A549 (cell line): ENCODE data around the gene COBL. TPM values are rescaled to one million over a fixed set of nuclear protein-coding genes. Genes with fewer than 3 reads are reported as not detected.

ENCODE experiments used
- ATAC-seq, 2 experiments: fragments of 200-7000 bp in 1 of 2; fragments of >200 bp in 1 of 2; cut with Nextera tagmentation in 1 of 2; cut with Tn5 transposase in 1 of 2; 3 replicates each; pipeline versions ENCODE4 v1.8.0 to v1.9.1; 2018 to 2020; ENCODE audit warnings: mild to moderate bottlenecking in 1 of 2, moderate library complexity in 1 of 2
- CTCF ChIA-PET: fragments of 300-600 bp; sonication (Branson Sonifier 250); formaldehyde crosslinking; extraction: SDS; loops from one replicate; lab custom pipeline; 2021; ENCODE audit warnings: antibody characterized with exemption, inconsistent platforms; lab: Yijun Ruan, JAX
- POLR2A ChIA-PET: fragments of 350-600 bp; formaldehyde crosslinking; extraction: SDS; loops from one replicate; lab custom pipeline; 2021; ENCODE audit warnings: antibody characterized with exemption, inconsistent platforms; lab: Yijun Ruan, JAX
- DNase-seq, 2 experiments: peaks; one replicate each; pipeline versions ENCODE4 v3.0.0 to v3.0.0-alpha.2; 2011 to 2016; ENCODE audit warnings: low read depth in 1 of 2, low spot score in 1 of 2
- FAIRE-seq: peaks from 2 replicates; lab custom pipeline; 2011; peaks lifted over from hg19 to GRCh38; lab: Jason Lieb, UNC
- H3K27ac ChIP-seq, 2 experiments: fragments of >200 bp; sonication (Bioruptor Twin); formaldehyde crosslinking; 3 replicates each; pipeline ENCODE4 v1.5.1; 2016 to 2017
- H3K4me1 ChIP-seq: fragments of >200 bp; sonication (Bioruptor Twin); formaldehyde crosslinking; 3 replicates; pipeline ENCODE4 v1.6.1; 2016
- H3K4me2 ChIP-seq: fragments of >200 bp; sonication (Bioruptor Twin); formaldehyde crosslinking; 3 replicates; pipeline ENCODE4 v1.6.1; 2016
- H3K4me3 ChIP-seq: fragments of >200 bp; sonication (Bioruptor Twin); formaldehyde crosslinking; 3 replicates; pipeline ENCODE4 v1.5.1; 2016
- H3K9me3 ChIP-seq: fragments of >200 bp; sonication (Bioruptor Twin); formaldehyde crosslinking; 3 replicates; pipeline ENCODE4 v1.6.1; 2016
- BHLHE40 ChIP-seq: IDR thresholded peaks from 2 replicates; pipeline ENCODE4 v1.6.1; 2012; ENCODE audit warnings: low read depth, low read length, inconsistent platforms
- CBX2 ChIP-seq: fragments of 200-600 bp; sonication (generic); IDR thresholded peaks from 2 replicates; pipeline ENCODE4 v1.6.1; 2016; ENCODE audit warnings: low read depth, mild to moderate bottlenecking, borderline replicate concordance
- CHD2 ChIP-seq: fragments of 150-350 bp; IDR thresholded peaks from 2 replicates; pipeline ENCODE4 v1.6.1; 2014; ENCODE audit warnings: low read length; ENCODE audit not compliant: partially characterized antibody
- CHD4 ChIP-seq: fragments of 200-600 bp; sonication (generic); IDR thresholded peaks from 2 replicates; pipeline ENCODE4 v1.6.1; 2016; ENCODE audit warnings: antibody characterized with exemption, mild to moderate bottlenecking, borderline replicate concordance
- E2F6 ChIP-seq: IDR thresholded peaks from 2 replicates; pipeline ENCODE4 v1.6.1; 2012; ENCODE audit warnings: low read depth, borderline replicate concordance
- FOXS1 ChIP-seq: fragments of 250-450 bp; sonication (Bioruptor Pico); IDR thresholded peaks from 2 replicates; pipeline ENCODE4 v1.5.0; 2020; ENCODE audit warnings: mild to moderate bottlenecking, moderate library complexity
- GATA3 ChIP-seq: IDR thresholded peaks from 2 replicates; pipeline ENCODE4 v1.6.1; 2012; ENCODE audit warnings: borderline replicate concordance
- HDAC2 ChIP-seq: fragments of 200-600 bp; sonication (generic); IDR thresholded peaks from 2 replicates; pipeline ENCODE4 v1.6.1; 2016
- HES2 ChIP-seq: fragments of >200 bp; sonication (Bioruptor Twin); formaldehyde crosslinking; IDR thresholded peaks from 2 replicates; pipeline ENCODE4 v1.6.1; 2016
- JUN ChIP-seq, 2 experiments: fragments of >200 bp; sonication (Bioruptor Twin); formaldehyde crosslinking; IDR thresholded peaks; 2 replicates in 1 of 2; 3 replicates in 1 of 2; pipeline ENCODE4 v1.6.1; 2016 to 2017
- MAFK ChIP-seq: fragments of 450-650 bp; IDR thresholded peaks from 2 replicates; pipeline ENCODE4 v1.6.1; 2014; ENCODE audit not compliant: partially characterized antibody
- MAZ ChIP-seq: fragments of 150-350 bp; IDR thresholded peaks from 2 replicates; pipeline ENCODE4 v1.6.1; 2014; ENCODE audit warnings: antibody characterized with exemption, low read depth, low read length, borderline replicate concordance
- NFE2L2 ChIP-seq: fragments of 150-350 bp; conservative IDR thresholded peaks from 2 replicates; pipeline ENCODE4 v1.6.1; 2014; ENCODE audit warnings: low read length
- PHF8 ChIP-seq: fragments of 200-600 bp; sonication (generic); IDR thresholded peaks from 2 replicates; pipeline ENCODE4 v1.6.1; 2016; ENCODE audit warnings: low read depth, mild to moderate bottlenecking, antibody characterized with exemption, moderate library complexity, borderline replicate concordance
- POLR2A ChIP-seq: IDR thresholded peaks from 2 replicates; pipeline ENCODE4 v1.6.1; 2012; ENCODE audit warnings: mild to moderate bottlenecking, low read length
- POLR2AphosphoS2 ChIP-seq: conservative IDR thresholded peaks from 2 replicates; pipeline ENCODE4 v1.6.1; 2012; ENCODE audit warnings: low read length, improper control_type of control experiment, inconsistent platforms
- RAD21 ChIP-seq, 2 experiments: fragments of >200 bp in 1 of 2; sonication (Bioruptor Twin) in 1 of 2; formaldehyde crosslinking in 1 of 2; IDR thresholded peaks in 1 of 2; conservative IDR thresholded peaks in 1 of 2; 2 replicates in 1 of 2; 3 replicates in 1 of 2; pipeline ENCODE4 v1.6.1; 2012 to 2018; ENCODE audit warnings: inconsistent platforms in 1 of 2
- RARB ChIP-seq: fragments of 250-450 bp; sonication (Bioruptor Pico); IDR thresholded peaks from 2 replicates; pipeline ENCODE4 v1.8.0; 2021; ENCODE audit warnings: mild to moderate bottlenecking, moderate library complexity
- SREBF2 ChIP-seq: fragments of 450-650 bp; IDR thresholded peaks from 2 replicates; pipeline ENCODE4 v1.6.1; 2014; ENCODE audit warnings: mild to moderate bottlenecking, moderate library complexity
- TP53 ChIP-seq: fragments of 250-450 bp; sonication (Bioruptor Pico); IDR thresholded peaks from 2 replicates; pipeline ENCODE4 v1.5.0; 2021; ENCODE audit warnings: mild to moderate bottlenecking, moderate library complexity
- ZC3H11A ChIP-seq: fragments of 450-650 bp; IDR thresholded peaks from 2 replicates; pipeline ENCODE4 v1.6.1; 2014; ENCODE audit warnings: antibody characterized with exemption, mild to moderate bottlenecking
- ZFP36 ChIP-seq: fragments of 450-650 bp; IDR thresholded peaks from 2 replicates; pipeline ENCODE4 v1.6.1; 2014; ENCODE audit warnings: borderline replicate concordance; ENCODE audit not compliant: partially characterized antibody
- ZSCAN20 ChIP-seq: fragments of 250-450 bp; sonication (Bioruptor Pico); IDR thresholded peaks from 2 replicates; pipeline ENCODE4 v1.8.0; 2022; ENCODE audit warnings: mild to moderate bottlenecking, moderate library complexity
- WGBS: methylation state at CpG from one replicate; pipeline ENCODE4 v1.1.6; 2017; ENCODE audit errors: missing lambda C conversion rate; 5-methylcytosine and 5-hydroxymethylcytosine counted together
- polyA plus RNA-seq, 4 experiments: library from polyadenylated mRNA; depleted of rRNA in 3 of 4; stranded (reverse); fragments of >200 nt; fragmentation: RNase III in 1 of 4; extraction: RNeasy Plus Mini Kit Qiagen cat#74134 plus additional on column Dnase treatment in 1 of 4; gene quantifications; 2 replicates in 3 of 4; 3 replicates in 1 of 4; pipeline ENCODE4 v1.2.3, GENCODE V29; 2011 to 2017
- TF ChIP-seq, protein P1 (sequence below): fragments of 200-600 bp; sonication (generic); IDR thresholded peaks from 2 replicates; pipeline ENCODE4 v1.6.1; 2016; ENCODE audit warnings: antibody characterized with exemption, mild to moderate bottlenecking, moderate library complexity
- TF ChIP-seq, protein P2 (sequence below): IDR thresholded peaks from 2 replicates; pipeline ENCODE4 v1.6.1; 2012

Gene COBL
- polyA plus RNA-seq, 2 of the 4 experiments (the other 2 are of a cell fraction) = 1.5 to 7.4 TPM

GRCh38 chr7:51273360-51273759 lies 43.2 kb downstream of the COBL start:
- TF ChIP-seq POLR2AphosphoS2 (no peak), ZC3H11A (no peak), CHD2 (no peak), PHF8 (no peak), NFE2L2 (no peak), CHD4 (no peak), CBX2 (no peak), SREBF2 (no peak)
- TF ChIP-seq, protein P1, sequence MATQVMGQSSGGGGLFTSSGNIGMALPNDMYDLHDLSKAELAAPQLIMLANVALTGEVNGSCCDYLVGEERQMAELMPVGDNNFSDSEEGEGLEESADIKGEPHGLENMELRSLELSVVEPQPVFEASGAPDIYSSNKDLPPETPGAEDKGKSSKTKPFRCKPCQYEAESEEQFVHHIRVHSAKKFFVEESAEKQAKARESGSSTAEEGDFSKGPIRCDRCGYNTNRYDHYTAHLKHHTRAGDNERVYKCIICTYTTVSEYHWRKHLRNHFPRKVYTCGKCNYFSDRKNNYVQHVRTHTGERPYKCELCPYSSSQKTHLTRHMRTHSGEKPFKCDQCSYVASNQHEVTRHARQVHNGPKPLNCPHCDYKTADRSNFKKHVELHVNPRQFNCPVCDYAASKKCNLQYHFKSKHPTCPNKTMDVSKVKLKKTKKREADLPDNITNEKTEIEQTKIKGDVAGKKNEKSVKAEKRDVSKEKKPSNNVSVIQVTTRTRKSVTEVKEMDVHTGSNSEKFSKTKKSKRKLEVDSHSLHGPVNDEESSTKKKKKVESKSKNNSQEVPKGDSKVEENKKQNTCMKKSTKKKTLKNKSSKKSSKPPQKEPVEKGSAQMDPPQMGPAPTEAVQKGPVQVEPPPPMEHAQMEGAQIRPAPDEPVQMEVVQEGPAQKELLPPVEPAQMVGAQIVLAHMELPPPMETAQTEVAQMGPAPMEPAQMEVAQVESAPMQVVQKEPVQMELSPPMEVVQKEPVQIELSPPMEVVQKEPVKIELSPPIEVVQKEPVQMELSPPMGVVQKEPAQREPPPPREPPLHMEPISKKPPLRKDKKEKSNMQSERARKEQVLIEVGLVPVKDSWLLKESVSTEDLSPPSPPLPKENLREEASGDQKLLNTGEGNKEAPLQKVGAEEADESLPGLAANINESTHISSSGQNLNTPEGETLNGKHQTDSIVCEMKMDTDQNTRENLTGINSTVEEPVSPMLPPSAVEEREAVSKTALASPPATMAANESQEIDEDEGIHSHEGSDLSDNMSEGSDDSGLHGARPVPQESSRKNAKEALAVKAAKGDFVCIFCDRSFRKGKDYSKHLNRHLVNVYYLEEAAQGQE = no peak
- DNase-seq (no peak), ATAC-seq (no peak), FAIRE-seq (no peak)
- no peaks in the 10 kb centered on the region for H3K9me3 ChIP-seq
- WGBS = 78% methylated on average over 1 of the region's 1 CpG
- H3K4me2 ChIP-seq = no peak overlapping the region
- CTCF ChIA-PET = no interaction called here
- no peak overlapping the region for H3K27ac ChIP-seq
- H3K4me3 ChIP-seq = no peak overlapping the region
- no peaks in the 10 kb centered on the region for H3K4me1 ChIP-seq
- POLR2A ChIA-PET = no interaction called here

- no peak for FAIRE-seq
- POLR2A ChIA-PET = no interaction called here
Observed at GRCh38 chr7:51270965-51271364, 45.6 kb downstream of the COBL start.

GRCh38 chr7:51269911-51270310 lies 46.7 kb downstream of the COBL start:
- WGBS = 84% methylated on average over 5 of the region's 5 CpGs
- TF ChIP-seq RARB (no peak), GATA3 (no peak), HES2 (no peak)
- ATAC-seq = no peak
- H3K9me3 ChIP-seq = no peaks in the 10 kb centered on the region
- no peak for DNase-seq
- no peak for FAIRE-seq
- ChIA-PET POLR2A (no interaction called here), CTCF (no interaction called here)
- no peaks in the 10 kb centered on the region for H3K4me1 ChIP-seq
- H3K4me3 ChIP-seq = no peak overlapping the region
- no peak overlapping the region for H3K4me2 ChIP-seq
- H3K27ac ChIP-seq = no peak overlapping the region

More at GRCh38 chr7:51270965-51271364, 45.6 kb downstream of the COBL start:
- no peak overlapping the region for H3K4me3 ChIP-seq
- H3K9me3 ChIP-seq = no peaks in the 10 kb centered on the region
- H3K27ac ChIP-seq = no peak overlapping the region
- DNase-seq (no peak), ATAC-seq (no peak)
- H3K4me1 ChIP-seq = no peaks in the 10 kb centered on the region
- TF ChIP-seq, protein P2, sequence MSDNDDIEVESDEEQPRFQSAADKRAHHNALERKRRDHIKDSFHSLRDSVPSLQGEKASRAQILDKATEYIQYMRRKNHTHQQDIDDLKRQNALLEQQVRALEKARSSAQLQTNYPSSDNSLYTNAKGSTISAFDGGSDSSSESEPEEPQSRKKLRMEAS = no peak
- TF ChIP-seq POLR2AphosphoS2 (no peak), MAFK (no peak), ZSCAN20 (CRISPR knock-in tag) (no peak), ZFP36 (no peak)
- 91% methylated on average over 5 of the region's 5 CpGs for WGBS
- H3K4me2 ChIP-seq = no peak overlapping the region
- CTCF ChIA-PET = interaction anchor here (0.9 kb wide), 1 partner anchor 108 kb away, joined by 3 read pairs; no protein-coding TSS in a partner anchor

DNA sequence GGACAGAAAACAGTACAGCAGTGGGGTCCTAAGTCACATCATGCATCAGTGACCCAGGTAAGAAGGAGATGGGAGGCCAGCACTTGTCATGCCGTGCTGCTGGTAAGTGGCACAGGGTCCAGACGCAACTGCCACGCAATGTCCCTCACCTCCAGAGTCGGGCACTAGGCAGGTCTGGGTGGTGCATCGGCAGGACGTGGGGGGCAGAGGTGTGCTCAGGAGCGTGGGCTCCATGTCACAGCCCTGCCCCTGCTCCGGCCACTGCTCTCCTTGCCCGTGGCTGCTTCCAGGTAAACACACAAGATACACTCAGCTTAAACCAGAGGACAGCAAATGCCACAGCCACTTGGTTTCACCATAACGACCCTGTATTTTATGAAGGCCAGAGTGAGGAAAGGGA lies 47.3 kb downstream of the COBL start:
- Histone ChIP-seq H3K4me1 (no peaks in the 10 kb centered on the region), H3K4me2 (no peak overlapping the region), H3K4me3 (no peak overlapping the region), H3K9me3 (no peaks in the 10 kb centered on the region), H3K27ac (no peak overlapping the region)
- ChIA-PET POLR2A (no interaction called here), CTCF (interaction anchor here (0.5 kb wide), 1 partner anchor 128 kb away, joined by 3 read pairs; no protein-coding TSS in a partner anchor)
- DNase-seq (no peak), FAIRE-seq (no peak), ATAC-seq (no peak)
- WGBS = 68% methylated on average over 10 of the region's 10 CpGs
- TF ChIP-seq ZC3H11A (no peak), FOXS1 (CRISPR knock-in tag) (no peak), TP53 (CRISPR knock-in tag) (no peak), JUN (IDR thresholded peaks at IDR 0.05) (no peak), POLR2A (no peak), MAZ (no peak), RAD21 (conservative IDR thresholded peaks at IDR 0.05 in 1 of 2, IDR thresholded peaks at IDR 0.05 in 1 of 2) (no peak), HDAC2 (no peak), CBX2 (no peak), BHLHE40 (no peak), ZSCAN20 (CRISPR knock-in tag) (no peak), E2F6 (no peak)
